HepG2 (cell line): ENCODE results near the gene MICAL3. TPM values are rescaled to one million over a fixed set of nuclear protein-coding genes. Genes with fewer than 3 reads are reported as not detected.

ENCODE experiments used
- ATAC-seq: fragments of 200-7000 bp; cut with Tn5 transposase; 3 replicates; pipeline ENCODE4 v1.9.1; 2020; ENCODE audit warnings: mild to moderate bottlenecking, moderate library complexity
- BruUV-seq: library from RNA; stranded (reverse); fragments of 400-500 nt; replicated peaks from 2 replicates; lab custom pipeline; 2021; lab: Mats Ljungman, UMichigan
- CTCF ChIA-PET: fragments of 300-600 bp; formaldehyde crosslinking; extraction: SDS; loops from one replicate; lab custom pipeline; 2021; ENCODE audit warnings: low total read pairs, inconsistent platforms, low intra/inter-chr PET ratio; lab: Yijun Ruan, JAX
- POLR2A ChIA-PET: fragments of 350-600 bp; sonication (Branson Sonifier 250); formaldehyde crosslinking; loops from one replicate; lab custom pipeline; 2020; ENCODE audit warnings: antibody characterized with exemption, inconsistent platforms; lab: Yijun Ruan, JAX
- DNase-seq: peaks from one replicate; pipeline ENCODE4 v3.0.0-alpha.2; 2015; ENCODE audit warnings: low spot score
- FAIRE-seq: peaks from 3 replicates; lab custom pipeline; 2011; peaks lifted over from hg19 to GRCh38; lab: Jason Lieb, UNC
- H2AFZ ChIP-seq: one replicate; pipeline ENCODE4 v1.6.1; 2011; ENCODE audit warnings: low read length, inconsistent platforms
- H3K27ac ChIP-seq: fragments of 300-600 bp; 3 replicates; pipeline ENCODE4 v1.8.0; 2011; ENCODE audit warnings: mixed run types, mild to moderate bottlenecking, mixed read lengths, low read length, inconsistent platforms; ENCODE audit not compliant: insufficient read depth; ENCODE audit errors: extremely low read length
- H3K27me3 ChIP-seq, 2 experiments: fragments of 200-600 bp in 1 of 2; 2 replicates in 1 of 2; 3 replicates in 1 of 2; pipeline versions ENCODE4 v1.6.0 to v1.8.0; 2011; ENCODE audit warnings: low read length in 2 of 2, mild to moderate bottlenecking in 2 of 2, moderate library complexity in 2 of 2, inconsistent platforms in 1 of 2; ENCODE audit not compliant: insufficient read depth in 2 of 2, control insufficient read depth in 1 of 2
- H3K36me3 ChIP-seq, 2 experiments: fragments of 200-600 bp in 1 of 2; replicated peaks in 1 of 2; 2 replicates in 1 of 2; 3 replicates in 1 of 2; pipeline versions ENCODE4 v1.5.1 to v1.8.0; 2011; ENCODE audit warnings: low read length in 2 of 2, inconsistent platforms in 1 of 2; ENCODE audit not compliant: insufficient read depth in 2 of 2, control insufficient read depth in 1 of 2
- H3K4me1 ChIP-seq: 2 replicates; pipeline ENCODE4 v1.5.1; 2012; ENCODE audit warnings: low read length, inconsistent platforms; ENCODE audit not compliant: insufficient read depth
- H3K4me2 ChIP-seq: 2 replicates; pipeline ENCODE4 v1.6.0; 2011; ENCODE audit warnings: low read depth, low read length, inconsistent platforms
- H3K4me3 ChIP-seq, 3 experiments: fragments of 200-600 bp in 1 of 3; sonication (generic), shearing (Covaris generic) in 1 of 3; replicated peaks in 1 of 3; 2 replicates each; pipeline ENCODE4 v1.5.1; 2011 to 2016; ENCODE audit warnings: low read length in 3 of 3, inconsistent platforms in 2 of 3, low read depth in 2 of 3, mild to moderate bottlenecking in 2 of 3, control low read depth in 1 of 3, mixed read lengths in 1 of 3; ENCODE audit not compliant: insufficient read depth in 1 of 3
- H3K79me2 ChIP-seq: one replicate; pipeline ENCODE4 v1.6.1; 2011; ENCODE audit warnings: low read length, inconsistent platforms; ENCODE audit not compliant: insufficient read depth
- H3K9ac ChIP-seq: 2 replicates; pipeline ENCODE4 v1.6.0; 2011; ENCODE audit warnings: mild to moderate bottlenecking, low read depth, low read length, inconsistent platforms; ENCODE audit not compliant: insufficient read depth
- H3K9me3 ChIP-seq: 2 replicates; pipeline ENCODE4 v1.5.1; 2012; ENCODE audit warnings: mild to moderate bottlenecking, low read length
- H4K20me1 ChIP-seq: 2 replicates; pipeline ENCODE4 v1.6.0; 2011; ENCODE audit warnings: inconsistent platforms, mild to moderate bottlenecking, low read length, moderate library complexity; ENCODE audit not compliant: insufficient read depth
- EEA1 ChIP-seq: sonication (generic); formaldehyde crosslinking; IDR thresholded peaks from 2 replicates; pipeline ENCODE4 v1.5.1; 2020; ENCODE audit warnings: mild to moderate bottlenecking, missing genetic modification reagents, borderline replicate concordance
- FOXJ3 ChIP-seq: sonication (generic); formaldehyde crosslinking; IDR thresholded peaks from 2 replicates; pipeline ENCODE4 v1.4.0; 2020; ENCODE audit warnings: missing genetic modification reagents, mild to moderate bottlenecking, borderline replicate concordance
- GZF1 ChIP-seq: sonication (generic); formaldehyde crosslinking; IDR thresholded peaks from 2 replicates; pipeline ENCODE4 v1.5.1; 2020; ENCODE audit warnings: mild to moderate bottlenecking, missing genetic modification reagents
- KDM6A ChIP-seq: IDR thresholded peaks from 2 replicates; pipeline ENCODE4 v1.6.1; 2016; ENCODE audit warnings: low read depth
- RXRB ChIP-seq: IDR thresholded peaks from 2 replicates; pipeline ENCODE4 v1.6.1; 2016; ENCODE audit warnings: borderline replicate concordance, missing genetic modification reagents, missing compliant biosample characterization
- TAF15 ChIP-seq: fragments of 200-400 bp; formaldehyde crosslinking; IDR thresholded peaks from one replicate; pipeline ENCODE4 v1.6.1; 2018; ENCODE audit warnings: mild to moderate bottlenecking, low read depth, low read length; ENCODE audit not compliant: poor library complexity, severe bottlenecking
- WGBS: methylation state at CpG from one replicate; pipeline ENCODE4 v1.1.6; 2017; ENCODE audit warnings: low lambda C conversion rate; 5-methylcytosine and 5-hydroxymethylcytosine counted together
- in situ Hi-C: cut with HindIII; loops from 2 replicates; pipeline ENCODE4 v1.10.0; 2017; ENCODE audit warnings: low pct_unique_long_range_greater_than_20kb; ENCODE audit not compliant: extremely low pct_ligation_motif_present
- intact Hi-C: fragments of 100-400 bp; cut with micrococcal nuclease; formaldehyde crosslinking; loops from one replicate; pipeline ENCODE4 v1.10.0; 2022; ENCODE audit not compliant: unreplicated experiment
- polyA plus RNA-seq, 8 experiments: library from polyadenylated mRNA; depleted of rRNA in 3 of 8; stranded (reverse) in 7 of 8; unstranded in 1 of 8; fragments of >200 nt; fragmentation: Illumina TruSeq in 4 of 8; extraction: Trizol in 4 of 8; gene quantifications; 2 replicates each; pipeline versions ENCODE4 v1.2.1 to v1.2.3, GENCODE V29; 2011 to 2016; ENCODE audit warnings: low read depth in 4 of 8, missing spikeins in 1 of 8, mixed read lengths in 1 of 8; ENCODE audit not compliant: insufficient read depth in 1 of 8
- total RNA-seq, 5 experiments: library from RNA; depleted of rRNA; stranded (reverse); fragments of >200 nt; fragmentation: Illumina TruSeq; extraction: Trizol; gene quantifications; 2 replicates each; pipeline ENCODE4 v1.2.3, GENCODE V29; 2016; ENCODE audit warnings: low read depth in 1 of 5
- TF ChIP-seq, protein P1 (sequence below): sonication (generic); formaldehyde crosslinking; IDR thresholded peaks from 2 replicates; pipeline ENCODE4 v1.9.0; 2022; ENCODE audit warnings: low read depth, missing genetic modification reagents
- TF ChIP-seq, protein P2 (sequence below): sonication (generic); formaldehyde crosslinking; IDR thresholded peaks from 2 replicates; pipeline ENCODE4 v1.4.0; 2020; ENCODE audit warnings: mild to moderate bottlenecking, missing genetic modification reagents
- TF ChIP-seq, protein P3 (sequence below): sonication (generic); formaldehyde crosslinking; IDR thresholded peaks from 2 replicates; pipeline ENCODE4 v1.9.0; 2021; ENCODE audit warnings: missing genetic modification reagents, mild to moderate bottlenecking, borderline replicate concordance

MICAL3 gene
- total and polyA plus RNA-seq, 2 of the 13 experiments (the other 11 are each of a cell fraction or from before 2014, with no cell fraction given): 5.3 to 12.5 TPM

DNA sequence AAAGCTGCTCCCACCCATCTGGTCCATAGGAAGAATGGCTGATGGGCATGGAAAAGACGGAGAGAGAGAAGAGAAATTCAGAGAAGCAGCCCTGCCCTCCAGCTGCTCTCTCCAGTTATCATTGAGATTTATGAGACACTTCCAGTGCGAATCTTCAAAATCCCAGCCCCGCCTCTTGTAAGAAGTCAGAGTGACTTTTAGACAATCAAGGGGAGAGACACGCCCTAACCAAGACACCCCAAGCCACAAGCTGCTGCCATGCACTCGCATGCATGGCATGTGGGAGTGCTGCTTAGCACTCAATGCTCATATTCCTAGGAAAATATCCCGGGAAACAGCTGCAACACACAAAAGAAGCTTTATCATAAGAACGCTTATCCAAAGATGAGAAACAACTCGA is 139.5 kb downstream of the MICAL3 start (continued):
- TF ChIP-seq, protein P1, sequence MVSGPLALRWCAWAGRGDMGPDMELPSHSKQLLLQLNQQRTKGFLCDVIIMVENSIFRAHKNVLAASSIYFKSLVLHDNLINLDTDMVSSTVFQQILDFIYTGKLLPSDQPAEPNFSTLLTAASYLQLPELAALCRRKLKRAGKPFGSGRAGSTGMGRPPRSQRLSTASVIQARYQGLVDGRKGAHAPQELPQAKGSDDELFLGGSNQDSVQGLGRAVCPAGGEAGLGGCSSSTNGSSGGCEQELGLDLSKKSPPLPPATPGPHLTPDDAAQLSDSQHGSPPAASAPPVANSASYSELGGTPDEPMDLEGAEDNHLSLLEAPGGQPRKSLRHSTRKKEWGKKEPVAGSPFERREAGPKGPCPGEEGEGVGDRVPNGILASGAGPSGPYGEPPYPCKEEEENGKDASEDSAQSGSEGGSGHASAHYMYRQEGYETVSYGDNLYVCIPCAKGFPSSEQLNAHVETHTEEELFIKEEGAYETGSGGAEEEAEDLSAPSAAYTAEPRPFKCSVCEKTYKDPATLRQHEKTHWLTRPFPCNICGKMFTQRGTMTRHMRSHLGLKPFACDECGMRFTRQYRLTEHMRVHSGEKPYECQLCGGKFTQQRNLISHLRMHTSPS (CRISPR knock-in tag): no peak
- TF ChIP-seq, all 625 proteins: peak for 0

DNA sequence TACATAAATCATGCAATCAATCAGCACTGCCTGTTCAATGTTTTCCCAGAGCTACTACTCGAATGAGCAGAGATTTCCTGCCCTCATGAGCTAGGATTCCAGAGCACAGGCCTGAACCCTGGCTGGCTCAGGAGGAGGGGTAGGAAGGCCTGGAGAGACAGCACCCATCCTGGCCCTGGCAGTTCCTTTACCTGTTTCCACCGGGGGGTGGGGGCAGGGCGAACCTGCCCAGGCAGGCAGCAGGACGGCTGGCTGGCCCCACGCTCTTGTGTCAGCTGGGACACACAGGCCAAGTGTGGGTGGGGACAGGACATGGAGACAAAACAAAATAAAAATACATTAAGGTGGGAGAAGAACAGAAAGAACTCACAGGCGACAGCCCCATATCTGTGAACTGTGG is 140.3 kb downstream of the MICAL3 start:
- ChIA-PET CTCF (no interaction called here), POLR2A (no interaction called here)
- Histone ChIP-seq H3K27ac (no peak overlapping the region), H3K9me3 (no peaks in the 10 kb centered on the region), H3K36me3 (peaks cover 16 to 73% of the 10 kb centered on the region in 2 experiments), H2AFZ (no peak overlapping the region), H3K27me3 (no peaks in the 10 kb centered on the region), H3K4me3 (no peak overlapping the region), H3K4me1 (no peaks in the 10 kb centered on the region), H3K79me2 (no peaks in the 10 kb centered on the region), H4K20me1 (no peaks in the 10 kb centered on the region), H3K4me2 (no peak overlapping the region), H3K9ac (no peak overlapping the region)
- DNase-seq (no peak), ATAC-seq (no peak), FAIRE-seq (no peak)
- 97% methylated on average over 6 of the region's 6 CpGs for WGBS
- TF ChIP-seq KDM6A (CRISPR knock-in tag): no peak
- TF ChIP-seq TAF15: no peak
- TF ChIP-seq FOXJ3: no peak
- TF ChIP-seq GZF1: no peak
- TF ChIP-seq RXRB: no peak
- no peak for TF ChIP-seq EEA1 (CRISPR knock-in tag)
- TF ChIP-seq, protein P2, sequence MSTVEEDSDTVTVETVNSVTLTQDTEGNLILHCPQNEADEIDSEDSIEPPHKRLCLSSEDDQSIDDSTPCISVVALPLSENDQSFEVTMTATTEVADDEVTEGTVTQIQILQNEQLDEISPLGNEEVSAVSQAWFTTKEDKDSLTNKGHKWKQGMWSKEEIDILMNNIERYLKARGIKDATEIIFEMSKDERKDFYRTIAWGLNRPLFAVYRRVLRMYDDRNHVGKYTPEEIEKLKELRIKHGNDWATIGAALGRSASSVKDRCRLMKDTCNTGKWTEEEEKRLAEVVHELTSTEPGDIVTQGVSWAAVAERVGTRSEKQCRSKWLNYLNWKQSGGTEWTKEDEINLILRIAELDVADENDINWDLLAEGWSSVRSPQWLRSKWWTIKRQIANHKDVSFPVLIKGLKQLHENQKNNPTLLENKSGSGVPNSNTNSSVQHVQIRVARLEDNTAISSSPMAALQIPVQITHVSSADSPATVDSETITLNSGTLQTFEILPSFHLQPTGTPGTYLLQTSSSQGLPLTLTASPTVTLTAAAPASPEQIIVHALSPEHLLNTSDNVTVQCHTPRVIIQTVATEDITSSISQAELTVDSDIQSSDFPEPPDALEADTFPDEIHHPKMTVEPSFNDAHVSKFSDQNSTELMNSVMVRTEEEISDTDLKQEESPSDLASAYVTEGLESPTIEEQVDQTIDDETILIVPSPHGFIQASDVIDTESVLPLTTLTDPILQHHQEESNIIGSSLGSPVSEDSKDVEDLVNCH: no peak
- TF ChIP-seq, protein P3, sequence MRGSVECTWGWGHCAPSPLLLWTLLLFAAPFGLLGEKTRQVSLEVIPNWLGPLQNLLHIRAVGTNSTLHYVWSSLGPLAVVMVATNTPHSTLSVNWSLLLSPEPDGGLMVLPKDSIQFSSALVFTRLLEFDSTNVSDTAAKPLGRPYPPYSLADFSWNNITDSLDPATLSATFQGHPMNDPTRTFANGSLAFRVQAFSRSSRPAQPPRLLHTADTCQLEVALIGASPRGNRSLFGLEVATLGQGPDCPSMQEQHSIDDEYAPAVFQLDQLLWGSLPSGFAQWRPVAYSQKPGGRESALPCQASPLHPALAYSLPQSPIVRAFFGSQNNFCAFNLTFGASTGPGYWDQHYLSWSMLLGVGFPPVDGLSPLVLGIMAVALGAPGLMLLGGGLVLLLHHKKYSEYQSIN (CRISPR knock-in tag): no peak
- no TSS peak for BruUV-seq
- in situ Hi-C loops: no loop called here
- intact Hi-C loops: no loop called here
